T-helper 1 cell (primary cell): ENCODE data around the gene GRM2.
A peak's percentile ranks its signal among the peaks of the same experiment; 100 is the strongest.

Experiments used
- DNase-seq, 5 donors: peaks; one replicate each; pipeline ENCODE4 v3.0.0-alpha.2; 2012 to 2020
- total RNA-seq, 4 donors: gene quantifications; one replicate each; lab custom pipeline; 2026; lab: John Stamatoyannopoulos, UW

GRM2 gene
- total RNA-seq = 2.5 to 4.4 (median 3.7) reads per million in 4 donors

GRCh38 chr3:51706788-51707731, at the start of gene GRM2:
Gene GRM2 (plus strand): TSS chr3:51707068. CDS start chr3:51708984, 1,916 bp downstream.
- peak in 1 of 5 donors; percentile 16 for DNase-seq

- DNase-seq = no peak
Measured at GRCh38 chr3:51657234-51657633, 49.6 kb upstream of the GRM2 start.

DNA sequence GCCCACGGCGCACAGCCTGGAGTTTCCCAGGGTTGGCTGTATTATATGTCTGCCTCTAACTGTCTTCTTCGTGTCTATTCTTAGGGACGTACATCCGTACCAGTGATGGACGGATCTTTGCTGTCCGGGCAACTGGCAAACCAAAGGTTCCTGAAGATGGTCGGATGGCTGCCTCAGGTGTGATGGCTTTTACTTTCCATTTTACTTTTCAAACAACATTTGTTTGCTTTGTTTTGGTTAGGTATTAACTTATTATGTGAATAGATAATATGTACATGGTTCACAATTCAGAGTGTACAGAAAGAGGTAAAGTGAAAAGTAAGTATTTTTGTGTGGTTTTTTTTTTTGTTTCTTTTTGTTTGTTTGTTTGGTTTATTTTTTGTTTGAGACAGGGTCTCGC, 46.9 kb upstream of the GRM2 start:
- DNase-seq = no peak

- no peak for DNase-seq
Measured at GRCh38 chr3:51662456-51662855, 44.4 kb upstream of the GRM2 start.

DNA sequence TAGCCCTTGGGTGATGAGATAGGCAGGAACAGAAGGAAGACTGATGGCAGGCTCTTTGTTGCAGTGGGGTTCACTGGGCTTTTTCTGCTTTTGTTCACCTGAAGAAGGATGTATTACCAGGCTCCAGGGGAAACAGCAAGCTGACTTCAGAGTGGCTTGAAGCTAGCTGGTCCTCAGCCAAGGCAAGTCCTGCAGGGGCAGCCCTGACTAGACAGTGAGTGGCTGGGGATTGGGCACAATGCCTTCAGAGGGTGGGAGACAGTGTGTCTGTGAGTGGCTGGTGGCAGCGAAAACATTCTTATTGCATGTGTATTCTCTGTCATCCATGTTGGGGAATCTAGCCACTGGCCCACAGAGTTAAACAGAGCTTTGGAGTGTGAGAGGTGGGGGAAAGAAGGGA, 38.1 kb upstream of the GRM2 start:
- DNase-seq = no peak

DNA sequence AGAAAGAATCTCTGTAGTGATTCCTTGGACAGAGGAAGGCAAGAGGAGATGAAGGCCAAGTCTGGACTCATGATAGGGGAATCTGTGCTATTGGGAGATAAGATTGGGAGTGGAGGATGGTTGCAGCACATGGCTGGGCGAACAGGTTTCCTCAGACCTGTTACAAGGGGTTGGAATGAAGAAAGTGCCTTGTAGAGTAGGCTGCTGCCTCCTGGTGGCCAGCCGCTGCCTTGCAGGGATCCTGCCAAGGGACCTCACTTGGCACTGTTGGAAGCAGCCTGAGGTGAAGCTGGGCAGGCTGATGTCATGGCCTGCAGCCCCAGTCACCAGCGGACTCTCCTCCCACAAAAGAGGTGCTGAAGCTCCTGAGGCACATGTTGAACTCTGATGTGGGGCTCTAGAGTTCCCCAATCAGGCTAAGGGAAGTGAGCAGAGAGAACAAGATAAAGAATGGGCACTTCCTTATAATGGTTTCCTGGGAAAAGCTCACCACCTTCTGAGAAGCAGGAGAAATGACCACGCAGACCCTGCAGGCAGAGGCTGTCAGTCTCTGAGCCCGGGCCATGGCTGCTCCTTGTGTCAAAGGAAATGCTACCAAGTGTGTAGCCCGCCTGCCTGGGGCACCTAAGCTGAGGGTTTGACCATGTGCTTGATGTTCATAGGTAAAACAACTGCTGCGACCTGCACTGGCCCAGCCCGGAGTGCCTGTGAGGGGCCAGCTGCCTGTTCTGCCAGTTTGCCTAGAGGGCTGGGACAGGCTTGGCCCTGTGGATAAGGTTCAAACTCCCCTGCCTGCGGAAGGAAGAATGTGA, 37.4 kb upstream of the GRM2 start:
- peak; percentile 63 to 78 (median 67) for DNase-seq

DNA sequence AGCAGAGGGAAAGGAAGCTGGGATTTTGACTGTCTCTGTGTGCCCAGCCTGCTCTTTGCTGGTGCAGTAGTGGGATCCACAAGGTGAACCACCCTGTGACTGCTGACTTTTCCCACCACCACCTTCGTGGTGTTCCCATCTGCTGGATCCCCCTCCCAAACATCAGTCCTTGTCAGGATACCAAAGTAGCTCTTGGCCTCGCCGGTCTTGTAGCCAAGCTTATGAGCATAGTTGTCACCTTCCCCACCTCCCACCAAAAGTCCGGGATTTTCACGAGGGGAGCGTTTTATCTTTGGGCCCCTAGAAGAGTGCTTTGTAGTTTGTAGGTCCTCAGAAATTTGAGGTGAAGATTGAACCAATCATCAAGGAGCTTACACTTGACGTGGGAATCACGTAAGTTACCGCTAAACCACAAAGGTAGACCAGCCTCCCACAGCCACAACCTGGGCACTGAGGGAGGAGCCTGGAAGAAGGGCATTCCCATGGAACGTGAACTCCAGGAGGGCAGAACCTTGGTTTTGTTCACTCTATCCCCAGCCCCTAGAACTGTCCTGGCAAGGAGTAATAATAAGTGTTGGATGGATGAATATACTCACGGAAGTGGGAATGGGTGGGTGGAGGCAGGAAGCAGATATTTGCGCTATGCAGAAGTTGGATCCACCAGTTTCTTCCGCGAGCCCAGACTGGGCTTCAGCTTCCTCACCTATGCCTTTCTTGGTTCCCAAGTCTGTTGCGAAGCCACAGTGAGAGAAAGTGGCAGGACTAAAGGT, 36.6 kb upstream of the GRM2 start:
- DNase-seq = peak in 2 of 5 donors; percentile 33 to 46

- DNase-seq = peak; percentile 90 to 99 (median 94)
Measured at GRCh38 chr3:51670823-51671733, 35.8 kb upstream of the GRM2 start, which contains the start of gene TEX264. Gene TEX264 (plus strand): TSS chr3:51671252. CDS start chr3:51674305, 3,053 bp downstream.

GRCh38 chr3:51671734-51672475, 35.0 kb upstream of the GRM2 start:
- DNase-seq = peak; percentile 24 to 67 (median 46)

GRCh38 chr3:51673181-51673801, 33.6 kb upstream of the GRM2 start:
- no peak for DNase-seq

- no peak for DNase-seq
Measured at GRCh38 chr3:51673802-51674654, 32.8 kb upstream of the GRM2 start.

GRCh38 chr3:51675201-51675611, 31.7 kb upstream of the GRM2 start:
- peak in 1 of 5 donors; percentile 71 for DNase-seq

- peak in 1 of 5 donors; percentile 3 for DNase-seq
Measured at GRCh38 chr3:51676102-51676640, 30.7 kb upstream of the GRM2 start.

GRCh38 chr3:51677358-51677757, 29.5 kb upstream of the GRM2 start:
- no peak for DNase-seq

DNA sequence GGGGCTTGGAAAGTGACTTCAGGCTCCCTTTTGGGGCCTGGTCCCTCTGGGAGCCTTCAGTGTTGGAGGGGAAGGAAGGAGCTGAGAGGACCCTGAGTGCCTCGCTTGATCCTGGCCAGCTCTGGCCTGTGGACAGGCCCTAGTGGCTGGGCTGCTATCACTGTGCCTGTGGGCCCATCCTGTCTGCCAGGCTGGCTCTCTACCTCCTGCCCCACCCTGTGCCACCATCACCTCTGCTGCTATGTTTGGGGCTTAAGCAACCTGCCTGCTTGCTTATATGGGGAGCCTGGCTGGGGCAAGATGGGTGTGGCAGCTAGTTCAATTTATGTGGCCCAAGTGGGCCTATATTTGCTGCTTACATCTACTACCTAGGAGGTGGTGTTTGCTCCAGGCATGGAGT, 28.7 kb upstream of the GRM2 start:
- no peak for DNase-seq

DNA sequence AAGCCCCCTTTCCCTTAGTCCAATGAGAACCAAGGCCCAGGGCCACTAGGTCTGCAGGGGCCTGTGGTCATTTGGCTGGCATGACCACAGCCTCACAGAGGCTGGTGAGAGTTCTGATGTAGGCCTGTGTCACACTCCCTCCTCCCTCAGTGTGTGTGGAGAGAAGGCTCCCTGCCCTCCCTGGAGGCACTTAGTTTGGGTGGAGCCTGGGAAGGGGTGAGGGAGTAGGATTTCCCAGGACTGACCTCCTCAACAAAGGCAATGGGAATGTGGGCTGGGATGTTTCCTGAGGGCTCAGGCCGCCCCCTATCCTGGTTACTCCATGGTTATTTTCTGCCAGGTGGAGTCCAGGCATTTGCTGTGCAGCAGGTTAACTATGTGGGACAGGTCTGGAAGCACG, 28.2 kb upstream of the GRM2 start:
- DNase-seq = no peak

DNA sequence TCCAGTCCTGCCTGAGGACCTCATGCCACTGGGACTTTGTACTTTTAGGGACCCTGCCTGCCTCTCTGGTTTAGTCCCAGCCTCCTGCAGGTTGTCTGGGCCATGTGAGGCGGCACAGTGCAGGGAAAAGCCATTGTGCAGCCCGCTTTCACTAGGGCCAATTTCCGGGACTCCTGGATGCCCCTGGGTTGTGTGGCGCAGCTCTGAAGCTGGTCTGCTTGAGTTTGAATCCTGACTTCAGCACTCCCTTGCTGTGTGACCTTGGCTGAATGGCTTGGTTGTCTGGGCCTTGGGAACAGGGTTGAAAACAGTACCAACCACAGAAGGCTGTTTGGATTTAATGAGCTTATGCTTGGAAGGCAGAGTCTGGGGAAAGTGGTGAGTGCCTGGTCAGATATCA, 27.6 kb upstream of the GRM2 start:
- DNase-seq = no peak

GRCh38 chr3:51679777-51680176, 27.1 kb upstream of the GRM2 start:
- DNase-seq = no peak

DNA sequence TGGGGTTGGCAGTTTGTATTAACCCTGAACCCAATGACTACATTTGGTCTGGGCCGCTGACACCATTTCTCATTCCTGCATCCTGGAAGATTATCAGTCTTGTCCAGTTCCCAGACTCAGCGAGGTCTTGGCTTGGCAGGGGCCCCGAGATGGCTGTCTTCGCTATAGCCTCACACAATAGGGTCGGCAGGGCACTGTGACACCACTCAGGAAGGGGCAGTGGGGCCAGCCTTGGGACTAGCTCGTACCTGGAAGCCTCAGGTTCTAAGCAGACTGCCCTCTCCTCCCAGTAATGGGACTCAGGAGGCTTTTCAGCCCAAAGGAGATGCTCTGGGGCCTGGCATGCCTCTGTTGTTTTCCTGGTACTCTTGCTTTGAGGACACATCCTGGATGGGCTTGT, 26.7 kb upstream of the GRM2 start:
- DNase-seq = no peak
